ENCODE results near the gene LCE1D.

DNA sequence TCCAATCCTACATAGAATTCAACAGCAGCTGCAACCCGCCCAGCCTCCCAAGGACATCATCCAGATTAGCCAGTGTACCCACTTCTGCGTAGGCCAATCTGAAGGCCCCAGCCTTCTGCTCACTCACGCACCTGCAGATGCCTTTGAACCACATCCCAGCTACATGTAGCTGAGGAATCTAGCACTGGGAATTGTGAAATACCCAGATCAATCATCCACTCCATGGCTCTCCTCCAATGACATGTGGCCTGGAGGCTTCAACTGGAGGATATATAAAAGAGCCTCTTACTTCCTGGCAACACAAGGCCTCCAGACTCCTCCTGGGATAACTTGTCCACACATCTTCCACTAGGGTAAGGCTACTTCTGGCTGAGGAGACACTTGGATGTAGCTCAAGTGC lies 46.0 kb downstream of the LCE1D start, which contains the start of gene LCE6A:
- TF ChIP-seq, protein P1, sequence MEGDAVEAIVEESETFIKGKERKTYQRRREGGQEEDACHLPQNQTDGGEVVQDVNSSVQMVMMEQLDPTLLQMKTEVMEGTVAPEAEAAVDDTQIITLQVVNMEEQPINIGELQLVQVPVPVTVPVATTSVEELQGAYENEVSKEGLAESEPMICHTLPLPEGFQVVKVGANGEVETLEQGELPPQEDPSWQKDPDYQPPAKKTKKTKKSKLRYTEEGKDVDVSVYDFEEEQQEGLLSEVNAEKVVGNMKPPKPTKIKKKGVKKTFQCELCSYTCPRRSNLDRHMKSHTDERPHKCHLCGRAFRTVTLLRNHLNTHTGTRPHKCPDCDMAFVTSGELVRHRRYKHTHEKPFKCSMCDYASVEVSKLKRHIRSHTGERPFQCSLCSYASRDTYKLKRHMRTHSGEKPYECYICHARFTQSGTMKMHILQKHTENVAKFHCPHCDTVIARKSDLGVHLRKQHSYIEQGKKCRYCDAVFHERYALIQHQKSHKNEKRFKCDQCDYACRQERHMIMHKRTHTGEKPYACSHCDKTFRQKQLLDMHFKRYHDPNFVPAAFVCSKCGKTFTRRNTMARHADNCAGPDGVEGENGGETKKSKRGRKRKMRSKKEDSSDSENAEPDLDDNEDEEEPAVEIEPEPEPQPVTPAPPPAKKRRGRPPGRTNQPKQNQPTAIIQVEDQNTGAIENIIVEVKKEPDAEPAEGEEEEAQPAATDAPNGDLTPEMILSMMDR (IDR thresholded peaks at IDR 0.05) = no peak
- TF ChIP-seq, protein P2, sequence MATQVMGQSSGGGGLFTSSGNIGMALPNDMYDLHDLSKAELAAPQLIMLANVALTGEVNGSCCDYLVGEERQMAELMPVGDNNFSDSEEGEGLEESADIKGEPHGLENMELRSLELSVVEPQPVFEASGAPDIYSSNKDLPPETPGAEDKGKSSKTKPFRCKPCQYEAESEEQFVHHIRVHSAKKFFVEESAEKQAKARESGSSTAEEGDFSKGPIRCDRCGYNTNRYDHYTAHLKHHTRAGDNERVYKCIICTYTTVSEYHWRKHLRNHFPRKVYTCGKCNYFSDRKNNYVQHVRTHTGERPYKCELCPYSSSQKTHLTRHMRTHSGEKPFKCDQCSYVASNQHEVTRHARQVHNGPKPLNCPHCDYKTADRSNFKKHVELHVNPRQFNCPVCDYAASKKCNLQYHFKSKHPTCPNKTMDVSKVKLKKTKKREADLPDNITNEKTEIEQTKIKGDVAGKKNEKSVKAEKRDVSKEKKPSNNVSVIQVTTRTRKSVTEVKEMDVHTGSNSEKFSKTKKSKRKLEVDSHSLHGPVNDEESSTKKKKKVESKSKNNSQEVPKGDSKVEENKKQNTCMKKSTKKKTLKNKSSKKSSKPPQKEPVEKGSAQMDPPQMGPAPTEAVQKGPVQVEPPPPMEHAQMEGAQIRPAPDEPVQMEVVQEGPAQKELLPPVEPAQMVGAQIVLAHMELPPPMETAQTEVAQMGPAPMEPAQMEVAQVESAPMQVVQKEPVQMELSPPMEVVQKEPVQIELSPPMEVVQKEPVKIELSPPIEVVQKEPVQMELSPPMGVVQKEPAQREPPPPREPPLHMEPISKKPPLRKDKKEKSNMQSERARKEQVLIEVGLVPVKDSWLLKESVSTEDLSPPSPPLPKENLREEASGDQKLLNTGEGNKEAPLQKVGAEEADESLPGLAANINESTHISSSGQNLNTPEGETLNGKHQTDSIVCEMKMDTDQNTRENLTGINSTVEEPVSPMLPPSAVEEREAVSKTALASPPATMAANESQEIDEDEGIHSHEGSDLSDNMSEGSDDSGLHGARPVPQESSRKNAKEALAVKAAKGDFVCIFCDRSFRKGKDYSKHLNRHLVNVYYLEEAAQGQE (IDR thresholded peaks at IDR 0.05; ENCODE audit: insufficient read depth in 1 of 2, low read depth in 2 of 2, low read length in 1 of 2) = no peak
- no peak for TF ChIP-seq POLR2AphosphoS5 (IDR thresholded peaks at IDR 0.05; ENCODE audit: low read depth, low read length)
